Smooth muscle cell (in vitro differentiated cells): ENCODE measurements around the gene PLK1. TPM values are rescaled to one million over a fixed set of nuclear protein-coding genes. Genes with fewer than 3 reads are reported as not detected.

Experiments
- DNase-seq: peaks from one replicate; lab custom pipeline; 2025; ENCODE audit not compliant: unreplicated experiment; lab: John Stamatoyannopoulos, UW
- H2AFZ ChIP-seq: fragments of 200-600 bp; sonication (generic); 2 replicates; pipeline ENCODE4 v1.6.0; 2016; ENCODE audit warnings: antibody characterized with exemption, low read depth, mild to moderate bottlenecking
- H3F3A ChIP-seq: fragments of 200-600 bp; sonication (generic); 2 replicates; pipeline ENCODE4 v1.6.0; 2017; ENCODE audit warnings: antibody characterized with exemption, low read depth
- H3K27ac ChIP-seq: fragments of 200-600 bp; sonication (generic); 2 replicates; pipeline ENCODE4 v1.5.1; 2016; ENCODE audit warnings: low read depth, mild to moderate bottlenecking
- H3K27me3 ChIP-seq: fragments of 200-600 bp; sonication (generic); 2 replicates; pipeline ENCODE4 v1.6.1; 2016; ENCODE audit warnings: low read depth, mild to moderate bottlenecking
- H3K36me3 ChIP-seq: fragments of 200-600 bp; sonication (generic); 2 replicates; pipeline ENCODE4 v1.5.1; 2016; ENCODE audit warnings: low read depth
- H3K4me1 ChIP-seq: fragments of 200-600 bp; sonication (generic); 2 replicates; pipeline ENCODE4 v1.5.1; 2016; ENCODE audit warnings: low read depth
- H3K4me2 ChIP-seq: fragments of 200-600 bp; sonication (generic); 2 replicates; pipeline ENCODE4 v1.6.0; 2016; ENCODE audit warnings: mild to moderate bottlenecking
- H3K4me3 ChIP-seq: fragments of 200-600 bp; sonication (generic); 2 replicates; pipeline ENCODE4 v1.5.1; 2016; ENCODE audit warnings: mild to moderate bottlenecking
- H3K79me2 ChIP-seq: fragments of 200-600 bp; sonication (generic); 2 replicates; pipeline ENCODE4 v1.6.0; 2016; ENCODE audit warnings: low read depth, mild to moderate bottlenecking
- H3K9ac ChIP-seq: fragments of 200-600 bp; sonication (generic); 2 replicates; pipeline ENCODE4 v1.6.0; 2016; ENCODE audit warnings: low read depth
- H3K9me3 ChIP-seq: fragments of 200-600 bp; sonication (generic); replicated peaks from 2 replicates; pipeline ENCODE4 v1.5.1; 2016; ENCODE audit warnings: low read depth
- H4K20me1 ChIP-seq: fragments of 200-600 bp; sonication (generic); 2 replicates; pipeline ENCODE4 v1.6.0; 2016; ENCODE audit warnings: low read depth
- CTCF ChIP-seq: fragments of 200-600 bp; sonication (generic); IDR thresholded peaks from 2 replicates; pipeline ENCODE4 v1.5.1; 2017; ENCODE audit warnings: borderline replicate concordance, mild to moderate bottlenecking, antibody characterized with exemption; ENCODE audit not compliant: insufficient read depth, poor library complexity, severe bottlenecking
- WGBS: methylation state at CpG from one replicate; pipeline ENCODE4 v1.1.7; 2016; ENCODE audit warnings: low lambda C conversion rate; 5-methylcytosine and 5-hydroxymethylcytosine counted together
- polyA plus RNA-seq: library from polyadenylated mRNA; unstranded; fragments of >200 nt; fragmentation: Nextera tagmentation; extraction: Ambion mirVana; gene quantifications from 2 replicates; pipeline ENCODE4 v1.2.1, GENCODE V29; 2016
- total RNA-seq: library from RNA; depleted of rRNA; stranded (reverse); fragments of >200 nt; gene quantifications from 2 replicates; pipeline ENCODE4 v1.2.3, GENCODE V29; 2014

Gene PLK1
- total and polyA plus RNA-seq, 2 experiments from 2014 or later: 15.5 to 29.7 TPM

GRCh38 chr16:23642246-23642774, 36.4 kb upstream of the PLK1 start:
- H4K20me1 ChIP-seq: no peaks in the 10 kb centered on the region
- H3K27ac ChIP-seq: no peak overlapping the region
- H3K79me2 ChIP-seq: peaks cover 26% of the 10 kb centered on the region
- H3K4me1 ChIP-seq: peaks cover 4% of the 10 kb centered on the region
- peak overlapping the region; percentile 56 for H3K4me3 ChIP-seq
- no peaks in the 10 kb centered on the region for H3K9me3 ChIP-seq
- H3K9ac ChIP-seq: peak overlapping the region; percentile 74
- WGBS: 85% methylated on average over 14 of the region's 14 CpGs
- TF ChIP-seq CTCF: no peak
- no peaks in the 10 kb centered on the region for H3K36me3 ChIP-seq
- no peaks in the 10 kb centered on the region for H3F3A ChIP-seq
- peak overlapping the region; percentile 77 for H3K4me2 ChIP-seq
- H2AFZ ChIP-seq: no peak overlapping the region
- DNase-seq: no peak
- H3K27me3 ChIP-seq: no peaks in the 10 kb centered on the region

GRCh38 chr16:23650674-23651416, 27.8 kb upstream of the PLK1 start:
- no peaks in the 10 kb centered on the region for H3K36me3 ChIP-seq
- no peaks in the 10 kb centered on the region for H3K4me1 ChIP-seq
- H3K27ac ChIP-seq: no peak overlapping the region
- no peak for TF ChIP-seq CTCF
- no peak overlapping the region for H3K4me2 ChIP-seq
- peaks cover 33% of the 10 kb centered on the region for H4K20me1 ChIP-seq
- no peaks in the 10 kb centered on the region for H3K27me3 ChIP-seq
- no peaks in the 10 kb centered on the region for H3F3A ChIP-seq
- 84% methylated on average over 4 of the region's 4 CpGs for WGBS
- no peak overlapping the region for H2AFZ ChIP-seq
- H3K4me3 ChIP-seq: no peak overlapping the region
- no peak for DNase-seq
- no peak overlapping the region for H3K9ac ChIP-seq
- peaks cover 17% of the 10 kb centered on the region for H3K79me2 ChIP-seq
- H3K9me3 ChIP-seq: no peaks in the 10 kb centered on the region

- Histone ChIP-seq H3K4me2 (no peak overlapping the region), H3K9ac (no peak overlapping the region), H3K79me2 (peaks cover 11% of the 10 kb centered on the region), H3K4me3 (no peak overlapping the region), H3K27ac (no peak overlapping the region), H3F3A (no peaks in the 10 kb centered on the region), H3K9me3 (no peaks in the 10 kb centered on the region), H3K36me3 (no peaks in the 10 kb centered on the region), H3K27me3 (no peaks in the 10 kb centered on the region), H4K20me1 (peaks cover 38% of the 10 kb centered on the region), H3K4me1 (no peaks in the 10 kb centered on the region), H2AFZ (no peak overlapping the region)
- DNase-seq: no peak
- WGBS: 92% methylated on average over 4 of the region's 4 CpGs
- TF ChIP-seq CTCF: no peak
Observed at GRCh38 chr16:23651943-23652468, 26.7 kb upstream of the PLK1 start.
